Ascending aorta (tissue), 2 donors: ENCODE measurements around the gene ERC1. TPM values are rescaled to one million over a fixed set of nuclear protein-coding genes. Genes with fewer than 3 reads are reported as not detected.
"Not testable (repeated sequence)": the region's sequence is repeated elsewhere in the genome, so short reads cannot be mapped to it uniquely, and the experiment has no call there.

Source experiments
- DNase-seq, 2 donors: peaks; one replicate each; pipeline ENCODE4 v3.0.0-alpha.2; 2019; ENCODE audit warnings: low spot score in 2 of 2
- H3K27ac ChIP-seq, 2 donors: fragments of 200-600 bp; sonication (generic); one replicate each; pipeline ENCODE4 v1.5.1; 2016 to 2017; ENCODE audit warnings: mild to moderate bottlenecking in 1 of 2
- H3K27me3 ChIP-seq: fragments of 200-600 bp; sonication (generic); one replicate; pipeline ENCODE4 v1.5.1; 2017
- H3K36me3 ChIP-seq, 2 donors: fragments of 200-600 bp; sonication (generic); one replicate each; pipeline ENCODE4 v1.5.1; 2016
- H3K4me1 ChIP-seq, 2 donors: fragments of 200-600 bp; sonication (generic); one replicate each; pipeline ENCODE4 v1.5.1; 2016 to 2017; ENCODE audit warnings: mild to moderate bottlenecking in 1 of 2
- H3K4me3 ChIP-seq, 2 donors: fragments of 200-600 bp; sonication (generic); one replicate each; pipeline ENCODE4 v1.5.1; 2016 to 2017; ENCODE audit warnings: mild to moderate bottlenecking in 1 of 2
- H3K9me3 ChIP-seq, 2 donors: fragments of 200-600 bp; sonication (generic); one replicate each; pipeline ENCODE4 v1.5.1; 2016
- CTCF ChIP-seq, 3 experiments: fragments of 200-600 bp in 2 of 3; fragments of 450-650 bp in 1 of 3; sonication (generic) in 2 of 3; IDR thresholded peaks; one replicate each; pipeline ENCODE4 v1.5.1; 2016 to 2019; ENCODE audit warnings: antibody characterized with exemption in 3 of 3, mild to moderate bottlenecking in 1 of 3, moderate library complexity in 1 of 3
- intact Hi-C: fragments of 100-400 bp; cut with DNase I; formaldehyde crosslinking; loops from one replicate; pipeline ENCODE4 v1.15.1; 2023
- total RNA-seq: library from RNA; depleted of rRNA; stranded (reverse); fragments of >200 nt; gene quantifications from one replicate; pipeline ENCODE4 v1.1.0, GENCODE V29; 2016

The ERC1 gene
- total RNA-seq, 1 donor from 2014 or later, result 41.4 TPM

- no peak overlapping the region for H3K4me3 ChIP-seq
- H3K27me3 ChIP-seq, result no peaks in the 10 kb centered on the region
- no peak for DNase-seq
- no peaks in the 10 kb centered on the region for H3K36me3 ChIP-seq
- H3K9me3 ChIP-seq, result no peaks in the 10 kb centered on the region
- TF ChIP-seq CTCF (IDR thresholded peaks at IDR 0.05), result no peak
- H3K4me1 ChIP-seq, result peaks cover 0 to 3% of the 10 kb centered on the region in 2 donors
- intact Hi-C loops, result loop anchor here (5.0 to 10.0 kb wide), 3 partner anchors 139 to 527 kb away; no protein-coding TSS in a partner anchor
- H3K27ac ChIP-seq, result peak overlapping the region in 1 of 2 donors; percentile 27
Observed at GRCh38 chr12:1091350-1091749, 100.3 kb downstream of the ERC1 start.

GRCh38 chr12:1093166-1093751 lies 102.2 kb downstream of the ERC1 start:
- TF ChIP-seq CTCF (IDR thresholded peaks at IDR 0.05), result peak; percentile 51 to 82 (median 78)
- Histone ChIP-seq H3K27me3 (no peaks in the 10 kb centered on the region), H3K9me3 (no peaks in the 10 kb centered on the region), H3K4me3 (no peak overlapping the region), H3K36me3 (no peaks in the 10 kb centered on the region), H3K4me1 (peaks cover 0 to 3% of the 10 kb centered on the region in 2 donors), H3K27ac (no peak overlapping the region)
- intact Hi-C loops, result loop anchor here (5.0 to 10.0 kb wide), 3 partner anchors 141 to 528 kb away; no protein-coding TSS in a partner anchor
- DNase-seq, result no peak

GRCh38 chr12:1094714-1095113 lies 103.7 kb downstream of the ERC1 start:
- DNase-seq, result no peak
- intact Hi-C loops, result loop anchor here (5.0 to 10.0 kb wide), 3 partner anchors 142 to 530 kb away; no protein-coding TSS in a partner anchor
- no peaks in the 10 kb centered on the region for H3K9me3 ChIP-seq
- H3K27ac ChIP-seq, result no peak overlapping the region
- H3K4me3 ChIP-seq, result no peak overlapping the region
- H3K27me3 ChIP-seq, result no peaks in the 10 kb centered on the region
- H3K36me3 ChIP-seq, result no peaks in the 10 kb centered on the region
- no peak for TF ChIP-seq CTCF (IDR thresholded peaks at IDR 0.05)
- H3K4me1 ChIP-seq, result peaks cover 0 to 3% of the 10 kb centered on the region in 2 donors

GRCh38 chr12:1099158-1099557 lies 108.1 kb downstream of the ERC1 start:
- intact Hi-C loops, result loop anchor here (10.0 kb wide), 2 partner anchors 284 to 534 kb away; no protein-coding TSS in a partner anchor
- DNase-seq, result no peak

GRCh38 chr12:1099618-1100017 lies 108.6 kb downstream of the ERC1 start:
- H3K27ac ChIP-seq, H3K4me3 ChIP-seq, H3K36me3 ChIP-seq, DNase-seq, H3K4me1 ChIP-seq, H3K9me3 ChIP-seq, H3K27me3 ChIP-seq: not testable (repeated sequence)
- intact Hi-C loops, result loop anchor here (10.0 kb wide), 2 partner anchors 285 to 535 kb away; no protein-coding TSS in a partner anchor

More at GRCh38 chr12:1099158-1099557, 108.1 kb downstream of the ERC1 start:
- no peaks in the 10 kb centered on the region for H3K36me3 ChIP-seq
- no peaks in the 10 kb centered on the region for H3K9me3 ChIP-seq
- H3K27ac ChIP-seq, result no peak overlapping the region
- no peaks in the 10 kb centered on the region for H3K27me3 ChIP-seq
- no peaks in the 10 kb centered on the region for H3K4me1 ChIP-seq
- no peak for TF ChIP-seq CTCF (IDR thresholded peaks at IDR 0.05)
- H3K4me3 ChIP-seq, result no peak overlapping the region

GRCh38 chr12:1102115-1102514 lies 111.1 kb downstream of the ERC1 start:
- intact Hi-C loops, result no loop called here
- DNase-seq, result no peak
- no peak for TF ChIP-seq CTCF (IDR thresholded peaks at IDR 0.05)
- H3K27ac ChIP-seq, result no peak overlapping the region
- H3K27me3 ChIP-seq, result no peaks in the 10 kb centered on the region
- H3K36me3 ChIP-seq, result peaks cover 0 to 4% of the 10 kb centered on the region in 2 donors
- H3K4me1 ChIP-seq, result no peaks in the 10 kb centered on the region
- H3K4me3 ChIP-seq, result no peak overlapping the region
- no peaks in the 10 kb centered on the region for H3K9me3 ChIP-seq
